ENCODE measurements around the gene IL1RAPL1.

Gene IL1RAPL1

GRCh38 chrX:28581522-28581921 lies 5.7 kb upstream of the IL1RAPL1 start:
- TF ChIP-seq ZFX (IDR thresholded peaks at IDR 0.05) (no peak), CTCF (conservative IDR thresholded peaks at IDR 0.05) (no peak)
- no peak overlapping the region for H3K27ac ChIP-seq

GRCh38 chrX:28582511-28582910 lies 4.7 kb upstream of the IL1RAPL1 start:
- no peak for TF ChIP-seq CTCF (conservative IDR thresholded peaks at IDR 0.05)
- TF ChIP-seq ZFX (IDR thresholded peaks at IDR 0.05): no peak
- H3K27ac ChIP-seq: no peak overlapping the region

- TF ChIP-seq ZFX (IDR thresholded peaks at IDR 0.05) (no peak), CTCF (conservative IDR thresholded peaks at IDR 0.05) (no peak)
- no peak overlapping the region for H3K27ac ChIP-seq
Observed at GRCh38 chrX:28584025-28584424, 3.2 kb upstream of the IL1RAPL1 start.

- H3K27ac ChIP-seq: no peak overlapping the region
- TF ChIP-seq ZFX (IDR thresholded peaks at IDR 0.05): no peak
- TF ChIP-seq CTCF (conservative IDR thresholded peaks at IDR 0.05): no peak
Observed at GRCh38 chrX:28585767-28586166, 1.5 kb upstream of the IL1RAPL1 start.

GRCh38 chrX:28586286-28586685 lies 960 bp upstream of the IL1RAPL1 start:
- no peak overlapping the region for H3K27ac ChIP-seq
- no peak for TF ChIP-seq CTCF (conservative IDR thresholded peaks at IDR 0.05)
- TF ChIP-seq ZFX (IDR thresholded peaks at IDR 0.05): no peak

- TF ChIP-seq ZFX (IDR thresholded peaks at IDR 0.05): no peak
- no peak for TF ChIP-seq CTCF (conservative IDR thresholded peaks at IDR 0.05)
- no peak overlapping the region for H3K27ac ChIP-seq
Observed at GRCh38 chrX:28589046-28589445, 1.8 kb downstream of the IL1RAPL1 start.

GRCh38 chrX:28590396-28590795 lies 3.1 kb downstream of the IL1RAPL1 start:
- TF ChIP-seq CTCF (conservative IDR thresholded peaks at IDR 0.05) (peak; percentile 4; the same call in 1 of the 2 replicates), ZFX (IDR thresholded peaks at IDR 0.05) (no peak)
- H3K27ac ChIP-seq: no peak overlapping the region

Measured in C4-2B (cell line).